Heart left ventricle (tissue), 16 donors: ENCODE results near the gene NPTXR. TPM values are rescaled to one million over a fixed set of nuclear protein-coding genes. Genes with fewer than 3 reads are reported as not detected.

ENCODE experiments used
- ATAC-seq, 4 donors: fragments of 200-7000 bp; cut with Tn5 transposase; one replicate each; pipeline ENCODE4 v1.9.1; 2020 to 2022; ENCODE audit warnings: moderate library complexity in 4 of 4, mild to moderate bottlenecking in 3 of 4, moderate number of reproducible peaks in 1 of 4
- DNase-seq, 5 donors: peaks; one replicate each; pipeline ENCODE4 v3.0.0-alpha.2; 2020
- H3K27ac ChIP-seq, 12 donors: fragments of 200-600 bp; sonication (generic) in 4 of 12; one replicate each; pipeline versions ENCODE4 v1.5.0 to v1.8.0; 2016 to 2022; ENCODE audit warnings: mild to moderate bottlenecking in 2 of 12
- H3K27me3 ChIP-seq, 9 donors: fragments of 200-600 bp; sonication (generic) in 2 of 9; one replicate each; pipeline versions ENCODE4 v1.5.1 to v1.8.0; 2016 to 2022; ENCODE audit warnings: mild to moderate bottlenecking in 3 of 9
- H3K36me3 ChIP-seq, 9 donors: fragments of 200-600 bp; sonication (generic) in 2 of 9; one replicate each; pipeline versions ENCODE4 v1.5.0 to v1.8.0; 2018 to 2022; ENCODE audit warnings: mild to moderate bottlenecking in 2 of 9
- H3K4me1 ChIP-seq, 12 donors: fragments of 200-600 bp; sonication (generic) in 4 of 12; one replicate each; pipeline versions ENCODE4 v1.5.0 to v1.8.0; 2016 to 2022; ENCODE audit warnings: mild to moderate bottlenecking in 3 of 12
- H3K4me3 ChIP-seq, 12 donors: fragments of 200-600 bp; sonication (generic) in 4 of 12; one replicate each; pipeline versions ENCODE4 v1.5.0 to v1.8.0; 2017 to 2022; ENCODE audit warnings: mild to moderate bottlenecking in 9 of 12, moderate library complexity in 4 of 12
- H3K9me3 ChIP-seq, 12 donors: fragments of 200-600 bp; sonication (generic) in 4 of 12; one replicate each; pipeline versions ENCODE4 v1.5.0 to v1.8.0; 2016 to 2022; ENCODE audit warnings: mild to moderate bottlenecking in 1 of 12
- POLR2A ChIP-seq, 2 donors: fragments of 450-650 bp; IDR thresholded peaks; one replicate each; pipeline ENCODE4 v1.6.1; 2017; ENCODE audit warnings: antibody characterized with exemption in 2 of 2, mild to moderate bottlenecking in 2 of 2, moderate library complexity in 2 of 2
- WGBS, 4 donors: extraction: QIAGEN DNeasy Blood & Tissue Kit in 2 of 4; methylation state at CpG; one replicate each; pipeline versions ENCODE4 v1.1.5 to v1.1.7; 2013 to 2018; 5-methylcytosine and 5-hydroxymethylcytosine counted together
- intact Hi-C, 10 donors: fragments of 100-400 bp; cut with DNase I; formaldehyde crosslinking; loops; one replicate each; pipeline versions ENCODE4 v1.11.1 to v1.14.2; 2022
- polyA plus RNA-seq, 2 donors: library from polyadenylated mRNA; stranded (reverse); fragments of 200-250 nt; gene quantifications; one replicate each; pipeline ENCODE4 v1.2.3, GENCODE V29; 2013
- total RNA-seq, 9 donors: library from RNA; depleted of rRNA in 2 of 9; stranded (reverse); fragments of >200 nt in 2 of 9; fragmentation: NEBNext Ultra II Directional in 3 of 9; extraction: Animal tissue kit (Norgen Biotek cat#: 25700) in 3 of 9; gene quantifications; one replicate each; pipeline versions ENCODE4 v1.1.0 to v1.2.4, GENCODE V29; 2016 to 2023
- TF ChIP-seq, protein P1 (sequence below), 12 donors: fragments of 200-600 bp; sonication (generic) in 4 of 12; IDR thresholded peaks; one replicate each; pipeline versions ENCODE4 v1.5.0 to v1.8.0; 2018 to 2022; ENCODE audit warnings: antibody characterized with exemption in 12 of 12, mild to moderate bottlenecking in 5 of 12
- donor health status: ischemic (EF 13 %, LVEDD 7.1; RV severe dilation, severe dysfunction).
- donor health status: healthy with polysubstance abuse.
- donor health status: DM: no; HTN: yes; CAD: no.
- donor health status: DM: no; HTN: no; CAD: no.
- donor health status: ischemic (EF 25% LVEDD 6.9; RV normal size, moderate dysfunction).
- donor health status: ischemic (EF 25% LVEDD 5.7; RV mildly dilated, moderate dysfunction).
- donor health status: healthy.
- donor health status: DM: yes; HTN: yes; CAD: no.
- donor health status: ischemic (EF 35%, LVEDD 5.7; RV mildly dilated, moderate dysfunction).
- donor health status: nonischemic (EF 11% LVEDD 7.7; RV severe dilation, severe dysfunction).
- donor health status: DM: yes; HTN: yes; CAD: no.
- donor health status: PGD.
- donor health status: ischemic (EF 29% LVEDD 5.4; RV normal size, mild dysfunction).
- donor health status: nonischemic (EF 23%, LVEDD 6.1; RV moderate dilation, normal function).

Gene NPTXR
- total and polyA plus RNA-seq, 11 donors: 15.4 to 34.0 (median 19.1) TPM

DNA sequence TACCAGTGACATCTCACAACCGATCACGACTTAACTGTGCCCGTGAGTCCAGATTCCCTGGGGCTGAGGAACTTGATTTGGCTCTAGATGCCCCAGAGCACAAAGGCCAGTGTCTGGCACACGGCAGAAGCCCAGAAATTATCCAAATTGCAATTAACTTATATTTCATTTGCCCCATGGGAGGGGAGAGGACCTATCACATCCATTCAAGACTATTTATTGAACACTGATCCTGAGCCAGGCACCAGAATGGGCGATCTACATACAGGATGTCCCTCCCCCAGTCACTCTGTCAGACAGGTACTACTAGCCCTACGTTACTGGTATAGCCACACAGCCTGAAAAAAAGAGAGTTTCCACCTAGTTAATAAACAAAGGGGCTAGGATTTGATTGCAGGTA is 55.0 kb downstream of the NPTXR start:
- H3K4me3 ChIP-seq: no peak overlapping the region
- no peaks in the 10 kb centered on the region for H3K9me3 ChIP-seq
- H3K27ac ChIP-seq: peak overlapping the region; percentile 69 to 92 (median 82)
- intact Hi-C loops: loop anchor here in 2 of 10 donors (10.0 kb wide), 2 partner anchors 56 to 136 kb away; partner anchors contain the start of gene NPTXR (in 1 of the 2)
- 38 to 47% (median 41%) methylated on average over 6 of the region's 6 CpGs for WGBS, 4 donors
- TF ChIP-seq, protein P1, sequence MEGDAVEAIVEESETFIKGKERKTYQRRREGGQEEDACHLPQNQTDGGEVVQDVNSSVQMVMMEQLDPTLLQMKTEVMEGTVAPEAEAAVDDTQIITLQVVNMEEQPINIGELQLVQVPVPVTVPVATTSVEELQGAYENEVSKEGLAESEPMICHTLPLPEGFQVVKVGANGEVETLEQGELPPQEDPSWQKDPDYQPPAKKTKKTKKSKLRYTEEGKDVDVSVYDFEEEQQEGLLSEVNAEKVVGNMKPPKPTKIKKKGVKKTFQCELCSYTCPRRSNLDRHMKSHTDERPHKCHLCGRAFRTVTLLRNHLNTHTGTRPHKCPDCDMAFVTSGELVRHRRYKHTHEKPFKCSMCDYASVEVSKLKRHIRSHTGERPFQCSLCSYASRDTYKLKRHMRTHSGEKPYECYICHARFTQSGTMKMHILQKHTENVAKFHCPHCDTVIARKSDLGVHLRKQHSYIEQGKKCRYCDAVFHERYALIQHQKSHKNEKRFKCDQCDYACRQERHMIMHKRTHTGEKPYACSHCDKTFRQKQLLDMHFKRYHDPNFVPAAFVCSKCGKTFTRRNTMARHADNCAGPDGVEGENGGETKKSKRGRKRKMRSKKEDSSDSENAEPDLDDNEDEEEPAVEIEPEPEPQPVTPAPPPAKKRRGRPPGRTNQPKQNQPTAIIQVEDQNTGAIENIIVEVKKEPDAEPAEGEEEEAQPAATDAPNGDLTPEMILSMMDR (IDR thresholded peaks at IDR 0.05): no peak
- TF ChIP-seq POLR2A (IDR thresholded peaks at IDR 0.05): peak in 1 of 2 donors; percentile 1
- H3K4me1 ChIP-seq: peaks cover 4 to 64% (median 41%) of the 10 kb centered on the region in 12 donors
- no peak for DNase-seq
- H3K36me3 ChIP-seq: peaks cover 0 to 18% (median 10%) of the 10 kb centered on the region in 9 donors
- peak in 1 of 4 donors; percentile 3 for ATAC-seq
- no peaks in the 10 kb centered on the region for H3K27me3 ChIP-seq

DNA sequence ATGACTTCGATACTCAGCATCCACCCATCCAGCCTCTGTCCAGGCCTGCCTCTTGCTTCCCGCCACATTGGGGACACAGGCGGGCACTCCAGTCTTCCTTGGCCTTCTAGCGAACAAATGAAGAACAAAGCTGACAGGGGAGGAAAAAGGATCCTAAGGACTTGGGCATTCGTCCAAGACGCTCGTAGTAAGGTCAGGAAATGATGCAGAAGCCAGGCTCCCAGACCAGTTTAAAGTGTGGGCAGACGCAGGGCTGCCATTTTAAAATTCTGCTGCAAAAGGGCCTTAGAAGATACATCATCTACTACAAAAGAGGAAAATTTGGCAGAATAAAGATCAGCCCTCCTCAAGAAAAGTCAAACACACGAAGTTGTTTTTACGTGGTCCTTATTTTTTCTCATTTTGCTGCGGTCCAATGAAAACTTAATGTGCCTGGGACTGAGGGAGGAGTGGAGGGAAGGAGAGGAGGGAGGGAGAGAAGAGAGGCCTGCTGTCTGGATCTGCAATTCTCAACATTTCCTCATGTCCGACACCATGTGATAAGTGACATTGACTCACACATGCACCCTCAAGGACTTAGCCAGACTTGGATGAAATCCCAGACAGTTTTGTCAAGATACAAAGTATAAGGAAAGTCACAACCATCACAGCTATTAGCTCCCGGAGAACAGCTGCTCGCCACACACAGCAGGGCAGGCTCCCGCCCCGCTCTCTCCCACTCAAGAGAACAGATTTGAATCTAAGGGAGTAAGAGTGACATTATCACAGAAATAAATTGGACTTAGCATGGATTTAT is 55.6 kb downstream of the NPTXR start:
- H3K27me3 ChIP-seq: no peaks in the 10 kb centered on the region
- intact Hi-C loops: loop anchor here in 2 of 10 donors (10.0 kb wide), 2 partner anchors 57 to 137 kb away; partner anchors contain the start of gene NPTXR (in 1 of the 2)
- H3K27ac ChIP-seq: peak overlapping the region; percentile 69 to 92 (median 82)
- ATAC-seq (peak; percentile 68 to 89 (median 85)), DNase-seq (peak in 4 of 5 donors; percentile 54 to 74 (median 64))
- H3K4me3 ChIP-seq: no peak overlapping the region
- peaks cover 0 to 18% (median 10%) of the 10 kb centered on the region in 9 donors for H3K36me3 ChIP-seq
- TF ChIP-seq, protein P1 (IDR thresholded peaks at IDR 0.05): no peak
- peak in 1 of 2 donors; percentile 33 for TF ChIP-seq POLR2A (IDR thresholded peaks at IDR 0.05)
- H3K9me3 ChIP-seq: no peaks in the 10 kb centered on the region
- H3K4me1 ChIP-seq: peaks cover 4 to 68% (median 40%) of the 10 kb centered on the region in 12 donors
- 29 to 33% (median 31%) methylated on average over 16 of the region's 16 CpGs for WGBS, 4 donors

DNA sequence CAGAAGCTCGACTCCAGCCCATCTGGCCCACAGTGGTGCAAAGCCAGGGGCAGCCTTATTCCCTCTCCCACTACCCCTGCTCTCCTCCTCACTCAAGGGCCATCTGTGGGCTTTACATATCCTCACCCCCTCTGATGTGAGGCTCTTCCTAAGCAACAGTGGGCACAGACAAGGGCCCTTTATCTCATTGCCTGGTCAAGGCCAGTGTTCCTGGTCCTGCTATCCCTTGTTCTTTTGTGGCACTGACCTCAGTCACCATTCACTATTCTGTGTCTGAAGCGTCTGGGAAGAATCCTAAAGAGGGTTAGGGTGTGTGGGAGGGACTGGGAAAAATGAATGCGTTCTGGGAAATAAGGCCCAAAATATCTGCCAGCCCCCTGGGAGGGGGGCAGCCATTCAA is 57.2 kb downstream of the NPTXR start:
- Histone ChIP-seq H3K4me1 (peaks cover 4 to 74% (median 45%) of the 10 kb centered on the region in 12 donors), H3K27ac (peak overlapping the region; percentile 74 to 92 (median 82)), H3K27me3 (no peaks in the 10 kb centered on the region), H3K9me3 (no peaks in the 10 kb centered on the region), H3K4me3 (no peak overlapping the region), H3K36me3 (peaks cover 0 to 18% (median 10%) of the 10 kb centered on the region in 9 donors)
- TF ChIP-seq, protein P1 (IDR thresholded peaks at IDR 0.05): no peak
- TF ChIP-seq POLR2A (IDR thresholded peaks at IDR 0.05): no peak
- DNase-seq (no peak), ATAC-seq (no peak)
- WGBS, 4 donors: 61 to 87% (median 68%) methylated on average over 3 of the region's 3 CpGs
- intact Hi-C loops: loop anchor here in 2 of 10 donors (10.0 kb wide), 2 partner anchors 58 to 138 kb away; partner anchors contain the start of gene NPTXR (in 1 of the 2)

- no peaks in the 10 kb centered on the region for H3K9me3 ChIP-seq
- intact Hi-C loops: loop anchor here in 2 of 10 donors (10.0 kb wide), 2 partner anchors 60 to 140 kb away; partner anchors contain the start of gene NPTXR (in 1 of the 2)
- H3K4me3 ChIP-seq: no peak overlapping the region
- peaks cover 0 to 19% (median 4%) of the 10 kb centered on the region in 9 donors for H3K36me3 ChIP-seq
- TF ChIP-seq, protein P1 (IDR thresholded peaks at IDR 0.05): no peak
- TF ChIP-seq POLR2A (IDR thresholded peaks at IDR 0.05): no peak
- no peak for DNase-seq
- H3K4me1 ChIP-seq: peaks cover 4 to 87% (median 50%) of the 10 kb centered on the region in 12 donors
- no peaks in the 10 kb centered on the region for H3K27me3 ChIP-seq
- H3K27ac ChIP-seq: peak overlapping the region; percentile 55 to 92 (median 82)
- 90 to 99% (median 96%) methylated on average over 5 of the region's 5 CpGs for WGBS, 4 donors
- ATAC-seq: no peak
Measured at GRCh38 chr22:38784856-38785255, 59.0 kb downstream of the NPTXR start.
